C4-2B (cell line): ENCODE results near the gene SIN3A.

Experiments
- ZFX ChIP-seq: fragments of 450-650 bp; IDR thresholded peaks from 2 replicates; pipeline ENCODE4 v1.6.1; 2017
- TF ChIP-seq, protein P1 (sequence below): fragments of 450-650 bp; conservative IDR thresholded peaks from 2 replicates; pipeline ENCODE4 v1.5.1; 2017; ENCODE audit warnings: mild to moderate bottlenecking

DNA sequence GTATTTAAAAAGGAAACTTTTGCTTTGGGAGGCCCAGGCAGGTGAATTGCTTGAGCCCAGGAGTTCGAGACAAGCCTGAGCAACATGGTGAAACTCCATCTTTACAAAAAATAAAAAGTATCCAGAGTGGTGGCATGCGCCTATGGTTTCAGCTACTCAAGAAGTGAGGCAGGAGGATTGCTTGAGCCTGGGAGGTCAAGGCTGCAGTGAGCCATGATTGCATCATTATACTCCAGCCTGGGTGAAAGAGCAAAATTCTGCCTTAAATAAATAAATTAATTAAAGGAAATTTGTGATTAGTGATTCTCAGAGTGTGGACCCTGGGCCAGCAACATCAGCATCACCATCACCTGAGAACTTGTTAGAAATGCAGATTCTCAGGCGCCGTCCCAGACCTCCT is 125.6 kb downstream of the SIN3A start:
- TF ChIP-seq, protein P1, sequence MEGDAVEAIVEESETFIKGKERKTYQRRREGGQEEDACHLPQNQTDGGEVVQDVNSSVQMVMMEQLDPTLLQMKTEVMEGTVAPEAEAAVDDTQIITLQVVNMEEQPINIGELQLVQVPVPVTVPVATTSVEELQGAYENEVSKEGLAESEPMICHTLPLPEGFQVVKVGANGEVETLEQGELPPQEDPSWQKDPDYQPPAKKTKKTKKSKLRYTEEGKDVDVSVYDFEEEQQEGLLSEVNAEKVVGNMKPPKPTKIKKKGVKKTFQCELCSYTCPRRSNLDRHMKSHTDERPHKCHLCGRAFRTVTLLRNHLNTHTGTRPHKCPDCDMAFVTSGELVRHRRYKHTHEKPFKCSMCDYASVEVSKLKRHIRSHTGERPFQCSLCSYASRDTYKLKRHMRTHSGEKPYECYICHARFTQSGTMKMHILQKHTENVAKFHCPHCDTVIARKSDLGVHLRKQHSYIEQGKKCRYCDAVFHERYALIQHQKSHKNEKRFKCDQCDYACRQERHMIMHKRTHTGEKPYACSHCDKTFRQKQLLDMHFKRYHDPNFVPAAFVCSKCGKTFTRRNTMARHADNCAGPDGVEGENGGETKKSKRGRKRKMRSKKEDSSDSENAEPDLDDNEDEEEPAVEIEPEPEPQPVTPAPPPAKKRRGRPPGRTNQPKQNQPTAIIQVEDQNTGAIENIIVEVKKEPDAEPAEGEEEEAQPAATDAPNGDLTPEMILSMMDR: no peak
- TF ChIP-seq ZFX: no peak
